ENCODE measurements around the gene RIPPLY1.

GRCh38 chrX:106905064-106905708 is 2.0 kb upstream of the RIPPLY1 start:
- TF ChIP-seq, protein P1, sequence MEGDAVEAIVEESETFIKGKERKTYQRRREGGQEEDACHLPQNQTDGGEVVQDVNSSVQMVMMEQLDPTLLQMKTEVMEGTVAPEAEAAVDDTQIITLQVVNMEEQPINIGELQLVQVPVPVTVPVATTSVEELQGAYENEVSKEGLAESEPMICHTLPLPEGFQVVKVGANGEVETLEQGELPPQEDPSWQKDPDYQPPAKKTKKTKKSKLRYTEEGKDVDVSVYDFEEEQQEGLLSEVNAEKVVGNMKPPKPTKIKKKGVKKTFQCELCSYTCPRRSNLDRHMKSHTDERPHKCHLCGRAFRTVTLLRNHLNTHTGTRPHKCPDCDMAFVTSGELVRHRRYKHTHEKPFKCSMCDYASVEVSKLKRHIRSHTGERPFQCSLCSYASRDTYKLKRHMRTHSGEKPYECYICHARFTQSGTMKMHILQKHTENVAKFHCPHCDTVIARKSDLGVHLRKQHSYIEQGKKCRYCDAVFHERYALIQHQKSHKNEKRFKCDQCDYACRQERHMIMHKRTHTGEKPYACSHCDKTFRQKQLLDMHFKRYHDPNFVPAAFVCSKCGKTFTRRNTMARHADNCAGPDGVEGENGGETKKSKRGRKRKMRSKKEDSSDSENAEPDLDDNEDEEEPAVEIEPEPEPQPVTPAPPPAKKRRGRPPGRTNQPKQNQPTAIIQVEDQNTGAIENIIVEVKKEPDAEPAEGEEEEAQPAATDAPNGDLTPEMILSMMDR (IDR thresholded peaks at IDR 0.05; ENCODE audit: insufficient read depth, low read length, poor library complexity, severe bottlenecking), result no peak
- TF ChIP-seq EZH2phosphoT487 (conservative IDR thresholded peaks at IDR 0.05; ENCODE audit: low read length), result no peak

All from SU-DHL-6 (cell line).